ENCODE measurements around the gene CYTH1.

CYTH1 gene

DNA sequence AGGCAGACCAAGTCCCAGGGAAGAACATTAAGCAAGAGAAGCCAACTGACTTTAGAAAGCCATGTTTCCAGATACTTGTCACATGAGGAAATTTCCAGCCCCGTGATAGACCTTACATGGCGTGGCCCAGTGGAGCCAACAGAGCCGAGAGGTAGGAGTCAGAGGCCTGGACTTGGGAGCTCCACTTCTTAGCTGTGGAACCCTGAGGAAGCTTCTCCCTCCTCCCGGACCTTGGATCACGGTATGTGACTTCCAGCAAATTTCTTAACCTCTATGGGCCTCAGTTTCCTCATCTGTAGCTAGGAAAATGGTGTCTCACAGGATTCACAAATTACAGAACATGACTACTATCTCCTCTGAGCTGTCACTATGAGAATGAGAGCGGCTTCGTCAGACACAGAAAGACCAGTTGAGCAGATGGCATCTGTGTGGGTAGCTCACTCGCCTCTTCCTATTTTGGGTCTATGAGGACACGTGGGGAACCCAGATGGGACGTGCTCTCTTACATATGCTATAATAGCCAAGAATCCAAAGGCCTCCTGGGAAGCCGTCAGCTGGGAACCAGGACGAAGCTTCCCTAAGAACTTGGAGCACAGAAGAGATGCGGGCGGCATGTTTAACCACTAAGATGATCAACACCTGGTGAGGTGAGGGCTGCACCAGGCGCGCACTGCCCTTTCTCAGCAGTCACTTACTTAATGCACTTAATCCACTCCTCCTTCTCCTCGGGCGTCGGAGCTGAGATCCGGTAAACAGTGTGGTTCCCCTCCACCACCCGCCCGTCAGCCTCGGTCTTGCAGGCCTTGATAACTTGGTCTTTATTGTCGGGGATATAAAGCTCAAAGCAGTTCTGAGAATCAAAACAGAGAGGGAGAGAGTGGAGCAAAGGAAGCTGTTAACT is 102.3 kb downstream of the CYTH1 start:
- H3K4me3 ChIP-seq (ENCODE audit: low read depth, low read length), result no peak overlapping the region
- TF ChIP-seq, protein P1, sequence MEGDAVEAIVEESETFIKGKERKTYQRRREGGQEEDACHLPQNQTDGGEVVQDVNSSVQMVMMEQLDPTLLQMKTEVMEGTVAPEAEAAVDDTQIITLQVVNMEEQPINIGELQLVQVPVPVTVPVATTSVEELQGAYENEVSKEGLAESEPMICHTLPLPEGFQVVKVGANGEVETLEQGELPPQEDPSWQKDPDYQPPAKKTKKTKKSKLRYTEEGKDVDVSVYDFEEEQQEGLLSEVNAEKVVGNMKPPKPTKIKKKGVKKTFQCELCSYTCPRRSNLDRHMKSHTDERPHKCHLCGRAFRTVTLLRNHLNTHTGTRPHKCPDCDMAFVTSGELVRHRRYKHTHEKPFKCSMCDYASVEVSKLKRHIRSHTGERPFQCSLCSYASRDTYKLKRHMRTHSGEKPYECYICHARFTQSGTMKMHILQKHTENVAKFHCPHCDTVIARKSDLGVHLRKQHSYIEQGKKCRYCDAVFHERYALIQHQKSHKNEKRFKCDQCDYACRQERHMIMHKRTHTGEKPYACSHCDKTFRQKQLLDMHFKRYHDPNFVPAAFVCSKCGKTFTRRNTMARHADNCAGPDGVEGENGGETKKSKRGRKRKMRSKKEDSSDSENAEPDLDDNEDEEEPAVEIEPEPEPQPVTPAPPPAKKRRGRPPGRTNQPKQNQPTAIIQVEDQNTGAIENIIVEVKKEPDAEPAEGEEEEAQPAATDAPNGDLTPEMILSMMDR (IDR thresholded peaks at IDR 0.05; ENCODE audit: low read depth, low read length), result no peak

DNA sequence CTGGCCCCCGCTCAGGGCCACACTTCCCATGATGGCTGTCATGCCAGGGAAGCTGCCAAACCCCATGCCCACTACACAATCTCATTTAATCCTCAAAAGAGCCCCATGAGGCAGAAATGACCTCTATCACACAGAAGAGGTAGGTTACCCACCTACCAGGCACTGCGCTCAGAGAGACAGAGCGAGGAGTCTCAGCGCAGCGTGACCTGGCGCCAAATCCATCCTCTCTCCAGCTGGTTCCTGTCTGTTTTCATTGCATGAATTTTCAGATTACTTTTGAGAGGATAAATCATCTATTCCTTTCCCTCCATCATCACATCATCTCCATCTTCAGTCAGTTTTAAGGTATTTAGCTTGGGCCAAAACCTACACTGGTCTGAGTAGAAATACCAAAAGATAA is 103.4 kb downstream of the CYTH1 start:
- no peak overlapping the region for H3K4me3 ChIP-seq (ENCODE audit: low read depth, low read length)
- TF ChIP-seq, protein P1 (IDR thresholded peaks at IDR 0.05; ENCODE audit: low read depth, low read length), result no peak

DNA sequence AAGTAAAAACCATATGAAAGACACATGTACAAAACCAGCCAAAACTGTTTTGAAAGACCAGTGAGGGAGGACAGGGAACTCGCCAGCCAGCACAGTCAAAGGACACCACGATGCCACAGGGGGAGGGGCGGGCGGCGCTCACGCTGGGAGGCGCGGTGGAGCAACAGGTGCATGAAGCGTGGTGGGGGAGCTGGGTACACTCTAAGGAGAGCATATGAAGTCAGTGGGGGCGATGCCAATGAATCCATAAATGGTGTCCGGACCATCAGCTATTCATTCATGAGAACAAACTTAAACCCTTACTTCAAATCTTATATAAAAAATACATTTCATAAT is 103.9 kb downstream of the CYTH1 start:
- no peak overlapping the region for H3K4me3 ChIP-seq (ENCODE audit: low read depth, low read length)
- TF ChIP-seq, protein P1 (IDR thresholded peaks at IDR 0.05; ENCODE audit: low read depth, low read length), result no peak

DNA sequence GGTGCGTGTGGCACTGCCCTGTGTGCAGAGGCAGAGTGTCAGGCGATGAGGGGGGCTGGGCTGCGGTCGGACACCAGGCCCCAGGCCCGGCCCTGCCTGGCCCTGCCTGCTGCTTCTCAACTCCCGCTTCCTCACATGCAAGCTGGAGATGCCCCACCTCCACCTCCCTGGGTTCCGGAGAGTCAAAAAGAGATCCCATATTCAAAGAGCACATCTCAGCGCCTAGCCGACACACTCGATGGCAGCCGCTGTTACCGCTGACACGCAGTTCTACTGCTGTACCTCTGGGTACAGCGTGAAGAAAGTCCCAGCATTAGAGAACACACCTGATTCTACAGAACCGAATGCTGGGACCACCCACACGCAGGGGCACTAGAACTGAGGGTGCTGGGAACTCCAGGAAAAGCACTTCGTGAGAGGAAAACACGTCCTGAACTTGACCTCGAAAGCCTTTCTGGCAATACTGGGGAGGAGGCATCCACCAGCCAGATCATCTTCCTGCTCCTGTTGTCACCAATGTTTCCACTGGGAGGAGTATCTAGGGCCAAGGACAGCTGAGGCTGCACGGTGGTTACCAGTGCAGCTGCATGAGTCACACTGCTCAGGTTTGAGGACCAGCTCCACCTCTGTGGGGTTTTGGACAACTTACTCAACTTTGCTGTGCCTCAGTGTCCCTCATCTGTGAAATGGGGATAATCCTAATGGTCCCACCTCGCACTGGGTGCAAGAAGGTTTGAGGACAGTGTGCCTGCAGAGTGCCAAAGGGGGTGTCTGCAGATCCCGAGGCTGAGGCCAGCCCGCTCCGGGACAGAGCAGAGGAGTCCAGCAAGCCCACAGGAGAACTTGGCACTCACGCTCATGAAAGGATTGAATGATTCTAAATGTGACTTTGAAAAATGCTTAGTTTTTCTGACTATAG is 104.5 kb downstream of the CYTH1 start:
- TF ChIP-seq, protein P1 (IDR thresholded peaks at IDR 0.05; ENCODE audit: low read depth, low read length), result no peak
- no peak overlapping the region for H3K4me3 ChIP-seq (ENCODE audit: low read depth, low read length)

DNA sequence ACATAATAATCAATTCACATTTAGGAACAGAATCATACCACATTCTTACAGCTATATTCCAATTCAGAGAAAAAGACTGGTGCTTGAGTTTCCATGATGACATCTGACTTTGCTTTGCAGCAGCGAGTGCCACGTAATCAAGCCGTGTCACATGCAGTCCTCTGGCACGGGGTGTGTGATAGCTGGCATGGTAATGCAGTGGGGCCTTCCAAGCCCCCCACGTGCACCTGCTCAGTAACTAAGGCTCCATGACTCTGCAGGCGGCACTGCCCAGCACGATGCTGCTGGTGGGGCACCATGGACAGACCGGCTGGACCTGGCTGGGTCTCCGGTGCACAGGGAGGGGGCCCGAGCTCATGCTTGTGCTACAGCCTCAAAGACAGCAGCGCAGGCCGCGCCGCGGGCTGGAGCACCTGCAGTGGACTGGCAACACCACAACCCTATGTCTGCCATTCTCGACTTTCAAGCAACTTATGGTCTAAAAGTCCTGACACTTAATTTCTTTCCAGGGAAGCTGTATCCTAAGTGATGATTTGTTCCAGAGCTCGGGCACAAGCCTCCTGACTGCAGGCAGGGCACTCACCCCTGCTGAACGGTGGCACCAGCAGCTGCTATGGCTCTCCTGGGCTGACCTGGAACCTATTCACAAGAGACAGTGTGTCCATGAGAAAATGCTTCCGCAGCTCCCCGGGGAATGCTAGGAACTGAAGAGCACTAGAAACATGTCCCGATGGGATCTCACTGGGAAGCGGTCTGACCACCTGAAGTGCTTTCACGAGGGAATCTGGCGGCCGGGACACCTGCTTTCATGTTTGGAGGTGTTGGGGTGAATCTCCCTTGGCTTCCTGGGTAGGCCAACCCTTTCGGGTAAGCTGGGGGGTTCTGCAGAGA is 105.4 kb downstream of the CYTH1 start:
- TF ChIP-seq, protein P1 (IDR thresholded peaks at IDR 0.05; ENCODE audit: low read depth, low read length), result no peak
- H3K4me3 ChIP-seq (ENCODE audit: low read depth, low read length), result no peak overlapping the region

DNA sequence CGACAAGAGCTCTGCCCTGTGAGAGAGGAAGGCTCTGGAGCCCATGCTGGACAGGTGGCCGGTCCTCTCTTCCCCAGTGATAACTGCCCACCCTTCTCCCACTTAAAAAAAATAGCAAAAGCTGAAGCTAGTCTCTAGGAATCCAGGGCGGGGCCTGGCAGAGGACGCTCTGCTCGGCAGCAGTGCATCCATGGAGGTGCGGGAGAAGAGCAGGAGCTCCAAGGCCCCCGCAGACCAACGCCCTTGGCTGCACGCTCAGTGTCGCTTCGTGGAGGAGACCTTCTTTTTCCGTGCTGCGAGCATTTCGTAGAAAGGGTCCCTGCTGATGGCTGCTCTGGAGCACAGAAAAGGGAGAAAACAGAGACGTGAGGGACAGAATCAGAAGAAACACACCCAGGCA is 106.2 kb downstream of the CYTH1 start:
- TF ChIP-seq, protein P1 (IDR thresholded peaks at IDR 0.05; ENCODE audit: low read depth, low read length), result no peak
- H3K4me3 ChIP-seq (ENCODE audit: low read depth, low read length), result no peak overlapping the region

All from WI38 (cell line).